ENCODE measurements around the gene DGCR6L.
"Not testable (repeated sequence)": the region's sequence is repeated elsewhere in the genome, so short reads cannot be mapped to it uniquely, and the experiment has no call there.

- not testable (repeated sequence) for TF ChIP-seq POLR2AphosphoS5, EP300 (IDR thresholded peaks at IDR 0.05)
These were observed 36.2 kb upstream of the DGCR6L start for GRCh38 chr22:20355939-20356636.

Measured in upper lobe of left lung (tissue), 4 donors.